Left ventricle myocardium inferior (tissue), 1 donor: ENCODE measurements around the gene LMO2. TPM values are rescaled to one million over a fixed set of nuclear protein-coding genes. Genes with fewer than 3 reads are reported as not detected.
A peak's percentile ranks its signal among the peaks of the same experiment; 100 is the strongest.
"Not testable (repeated sequence)": the region's sequence is repeated elsewhere in the genome, so short reads cannot be mapped to it uniquely, and the experiment has no call there.

Experiments used
- DNase-seq: peaks from one replicate; pipeline ENCODE4 v3.0.0-alpha.2; 2020
- H3K27ac ChIP-seq: fragments of 200-600 bp; replicated peaks from 2 replicates; pipeline ENCODE4 v1.8.0; 2021
- H3K27me3 ChIP-seq: fragments of 200-600 bp; 2 replicates; pipeline ENCODE4 v1.8.0; 2021; ENCODE audit warnings: low read depth
- H3K36me3 ChIP-seq: fragments of 200-600 bp; 2 replicates; pipeline ENCODE4 v1.8.0; 2021
- H3K4me1 ChIP-seq: fragments of 200-600 bp; 2 replicates; pipeline ENCODE4 v1.8.0; 2021
- H3K4me3 ChIP-seq: fragments of 200-600 bp; 2 replicates; pipeline ENCODE4 v1.8.0; 2021; ENCODE audit warnings: mild to moderate bottlenecking, moderate library complexity
- H3K9me3 ChIP-seq: fragments of 200-600 bp; replicated peaks from 2 replicates; pipeline ENCODE4 v1.8.0; 2021
- CTCF ChIP-seq: fragments of 200-600 bp; IDR thresholded peaks from 2 replicates; pipeline ENCODE4 v1.8.0; 2021; ENCODE audit warnings: antibody characterized with exemption, mild to moderate bottlenecking, borderline replicate concordance
- intact Hi-C: fragments of 100-400 bp; cut with micrococcal nuclease; formaldehyde crosslinking; loops from one replicate; pipeline ENCODE4 v1.11.0; 2022
- total RNA-seq: library from RNA; stranded (reverse); fragmentation: NEBNext Ultra II Directional; extraction: Animal tissue kit (Norgen Biotek cat#: 25700); gene quantifications from one replicate; pipeline ENCODE4 v1.2.1, GENCODE V29; 2021
- donor health status: DM: no; HTN: yes; CAD: no; lungs with severe emphysema.

LMO2 gene
- total RNA-seq, 1 donor from 2014 or later = 8.4 TPM

- H3K27me3 ChIP-seq = peaks cover 13% of the 10 kb centered on the region
- TF ChIP-seq CTCF = no peak
These were observed 27.8 kb upstream of the LMO2 start for GRCh38 chr11:33919645-33920044.

GRCh38 chr11:33917402-33917801, 25.5 kb upstream of the LMO2 start:
- DNase-seq, intact Hi-C loops, H3K9me3 ChIP-seq, H3K27ac ChIP-seq, H3K36me3 ChIP-seq, H3K4me3 ChIP-seq, H3K4me1 ChIP-seq: not testable (repeated sequence)
- H3K27me3 ChIP-seq = peaks cover 23% of the 10 kb centered on the region

More at GRCh38 chr11:33919645-33920044, 27.8 kb upstream of the LMO2 start:
- no peak for DNase-seq
- Histone ChIP-seq H3K27ac (no peak overlapping the region), H3K9me3 (no peaks in the 10 kb centered on the region), H3K4me1 (no peaks in the 10 kb centered on the region), H3K36me3 (no peaks in the 10 kb centered on the region), H3K4me3 (no peak overlapping the region)
- intact Hi-C loops = no loop called here

GRCh38 chr11:33916736-33917135, 24.9 kb upstream of the LMO2 start:
- intact Hi-C loops = no loop called here
- Histone ChIP-seq H3K4me1 (no peaks in the 10 kb centered on the region), H3K36me3 (no peaks in the 10 kb centered on the region), H3K27ac (no peak overlapping the region), H3K9me3 (peaks cover 8% of the 10 kb centered on the region), H3K4me3 (no peak overlapping the region), H3K27me3 (peaks cover 23% of the 10 kb centered on the region)
- no peak for DNase-seq
- TF ChIP-seq CTCF = no peak

GRCh38 chr11:33915526-33915925, 23.6 kb upstream of the LMO2 start:
- Histone ChIP-seq H3K4me1 (peaks cover 4% of the 10 kb centered on the region), H3K4me3 (no peak overlapping the region), H3K27me3 (peaks cover 16% of the 10 kb centered on the region), H3K36me3 (no peaks in the 10 kb centered on the region), H3K27ac (no peak overlapping the region), H3K9me3 (peaks cover 8% of the 10 kb centered on the region)
- intact Hi-C loops = no loop called here
- DNase-seq = no peak
- no peak for TF ChIP-seq CTCF

GRCh38 chr11:33913991-33914390, 22.1 kb upstream of the LMO2 start:
- H3K27ac ChIP-seq = no peak overlapping the region
- H3K4me3 ChIP-seq = no peak overlapping the region
- H3K36me3 ChIP-seq = no peaks in the 10 kb centered on the region
- peaks cover 14% of the 10 kb centered on the region for H3K4me1 ChIP-seq
- DNase-seq = no peak
- intact Hi-C loops = no loop called here
- H3K9me3 ChIP-seq = peaks cover 8% of the 10 kb centered on the region
- H3K27me3 ChIP-seq = peaks cover 14% of the 10 kb centered on the region
- no peak for TF ChIP-seq CTCF

- TF ChIP-seq CTCF = no peak
- peaks cover 14% of the 10 kb centered on the region for H3K4me1 ChIP-seq
- intact Hi-C loops = no loop called here
- DNase-seq = no peak
- H3K9me3 ChIP-seq = peaks cover 8% of the 10 kb centered on the region
- H3K36me3 ChIP-seq = no peaks in the 10 kb centered on the region
- peak overlapping the region; percentile 33 for H3K27ac ChIP-seq
- no peak overlapping the region for H3K4me3 ChIP-seq
- H3K27me3 ChIP-seq = peaks cover 14% of the 10 kb centered on the region
These were observed 20.8 kb upstream of the LMO2 start for GRCh38 chr11:33912405-33913361.
